Astrocyte of the cerebellum (primary cell): ENCODE results near the gene POC5.
A peak's percentile ranks its signal among the peaks of the same experiment; 100 is the strongest.

ENCODE experiments used
- DNase-seq: peaks from one replicate; pipeline ENCODE4 v3.0.0-alpha.2; 2011; ENCODE audit warnings: low read depth
- H3K4me3 ChIP-seq: 2 replicates; pipeline ENCODE4 v1.5.1; 2011; ENCODE audit warnings: mild to moderate bottlenecking, low read depth, low read length, moderate library complexity
- in situ Hi-C: cut with HindIII; loops from 2 replicates; pipeline ENCODE4 v1.10.0; 2017; ENCODE audit warnings: low sequenced_read_pairs
- TF ChIP-seq, protein P1 (sequence below): IDR thresholded peaks from 2 replicates; pipeline ENCODE4 v1.5.1; 2012; ENCODE audit warnings: low read length, low read depth, moderate library complexity, mild to moderate bottlenecking; ENCODE audit errors: missing control alignments

The POC5 gene

DNA sequence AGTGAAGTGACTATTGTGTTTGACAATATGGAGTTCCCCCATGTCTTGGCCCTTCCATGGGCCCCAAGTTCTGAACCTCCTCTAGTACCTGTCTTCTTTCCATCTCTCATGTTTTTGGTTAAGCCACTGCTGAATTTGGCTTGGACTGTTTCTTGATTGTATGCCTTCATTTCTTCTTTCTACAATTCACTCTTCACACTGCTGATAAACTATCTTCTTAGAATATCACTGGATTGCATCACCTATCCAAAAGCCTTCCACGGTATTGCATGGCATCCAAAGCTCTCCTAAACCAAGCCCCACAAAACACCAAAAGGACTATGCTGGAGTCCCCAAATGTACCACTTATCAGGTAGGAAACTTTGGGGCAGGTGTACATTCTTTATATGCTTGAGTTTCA, 4.3 kb upstream of the POC5 start:
- in situ Hi-C loops, result no loop called here
- TF ChIP-seq, protein P1, sequence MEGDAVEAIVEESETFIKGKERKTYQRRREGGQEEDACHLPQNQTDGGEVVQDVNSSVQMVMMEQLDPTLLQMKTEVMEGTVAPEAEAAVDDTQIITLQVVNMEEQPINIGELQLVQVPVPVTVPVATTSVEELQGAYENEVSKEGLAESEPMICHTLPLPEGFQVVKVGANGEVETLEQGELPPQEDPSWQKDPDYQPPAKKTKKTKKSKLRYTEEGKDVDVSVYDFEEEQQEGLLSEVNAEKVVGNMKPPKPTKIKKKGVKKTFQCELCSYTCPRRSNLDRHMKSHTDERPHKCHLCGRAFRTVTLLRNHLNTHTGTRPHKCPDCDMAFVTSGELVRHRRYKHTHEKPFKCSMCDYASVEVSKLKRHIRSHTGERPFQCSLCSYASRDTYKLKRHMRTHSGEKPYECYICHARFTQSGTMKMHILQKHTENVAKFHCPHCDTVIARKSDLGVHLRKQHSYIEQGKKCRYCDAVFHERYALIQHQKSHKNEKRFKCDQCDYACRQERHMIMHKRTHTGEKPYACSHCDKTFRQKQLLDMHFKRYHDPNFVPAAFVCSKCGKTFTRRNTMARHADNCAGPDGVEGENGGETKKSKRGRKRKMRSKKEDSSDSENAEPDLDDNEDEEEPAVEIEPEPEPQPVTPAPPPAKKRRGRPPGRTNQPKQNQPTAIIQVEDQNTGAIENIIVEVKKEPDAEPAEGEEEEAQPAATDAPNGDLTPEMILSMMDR, result no peak
- H3K4me3 ChIP-seq, result no peak overlapping the region
- DNase-seq, result no peak

DNA sequence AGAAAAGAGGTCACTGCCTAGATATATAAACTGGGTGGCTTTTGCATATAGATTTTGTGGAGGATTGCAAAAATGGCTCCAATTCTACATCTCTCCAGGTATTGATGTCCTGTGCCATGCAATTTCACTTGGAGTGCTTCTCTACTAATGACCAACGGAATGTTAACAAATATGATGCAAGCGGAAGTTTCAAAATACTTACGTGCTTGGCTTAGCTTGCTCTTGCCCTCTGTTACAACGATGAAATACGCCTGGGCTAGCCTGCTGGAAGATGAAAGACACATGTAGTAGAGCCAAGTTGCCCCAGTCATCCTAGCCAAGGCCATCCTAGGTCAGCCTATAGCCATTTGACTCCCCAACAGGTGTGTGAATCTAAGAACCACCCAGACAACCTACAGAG, 3.6 kb upstream of the POC5 start:
- no peak for DNase-seq
- TF ChIP-seq, protein P1, result no peak
- no peak overlapping the region for H3K4me3 ChIP-seq
- in situ Hi-C loops, result no loop called here

GRCh38 chr5:75716715-75717081, 539 bp downstream of the POC5 start:
- in situ Hi-C loops, result no loop called here
- H3K4me3 ChIP-seq, result peak overlapping the region; percentile 93
- TF ChIP-seq, protein P1, result no peak
- DNase-seq, result no peak

GRCh38 chr5:75712091-75712490, 5.1 kb downstream of the POC5 start:
- TF ChIP-seq, protein P1, result no peak
- DNase-seq, result no peak
- in situ Hi-C loops, result no loop called here
- H3K4me3 ChIP-seq, result no peak overlapping the region

GRCh38 chr5:75711151-75711550, 6.1 kb downstream of the POC5 start:
- TF ChIP-seq, protein P1, result no peak
- H3K4me3 ChIP-seq, result no peak overlapping the region
- DNase-seq, result no peak
- in situ Hi-C loops, result no loop called here

DNA sequence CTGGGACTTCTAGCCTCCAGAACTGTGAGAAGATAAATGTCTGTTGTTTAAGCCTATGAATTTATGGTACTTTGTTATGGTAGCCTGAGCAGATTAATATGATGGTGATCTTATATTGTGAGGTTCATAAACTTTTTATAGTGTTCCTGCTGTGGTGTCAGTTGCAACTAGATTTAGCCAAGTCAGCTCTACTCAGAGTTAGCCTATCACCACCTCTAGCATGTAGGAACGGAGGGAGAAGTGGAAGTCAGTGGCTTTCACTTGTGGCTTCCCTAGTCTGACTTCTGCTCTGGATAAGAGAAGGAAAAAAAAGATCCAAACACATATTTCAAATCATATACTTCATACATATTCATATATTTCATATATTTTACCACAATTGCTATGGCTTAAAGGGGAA, 6.6 kb downstream of the POC5 start:
- no peak overlapping the region for H3K4me3 ChIP-seq
- in situ Hi-C loops, result no loop called here
- DNase-seq, result no peak
- TF ChIP-seq, protein P1, result no peak
